Loucy (cell line): ENCODE measurements around the gene SAMD9.
A peak's percentile ranks its signal among the peaks of the same experiment; 100 is the strongest.

Experiments used
- H2AFZ ChIP-seq: fragments of 200-600 bp; sonication (generic); 2 replicates; pipeline ENCODE4 v1.6.0; 2016; ENCODE audit warnings: antibody characterized with exemption, mild to moderate bottlenecking, low read length, moderate library complexity
- H3F3A ChIP-seq: fragments of 200-600 bp; 2 replicates; pipeline ENCODE4 v1.6.0; 2016; ENCODE audit warnings: antibody characterized with exemption, low read depth, mild to moderate bottlenecking
- H3K27me3 ChIP-seq: fragments of 200-600 bp; sonication (generic); 2 replicates; pipeline ENCODE4 v1.6.1; 2014; ENCODE audit warnings: low read length, mild to moderate bottlenecking; ENCODE audit not compliant: insufficient read depth, poor library complexity, severe bottlenecking
- H3K36me3 ChIP-seq: fragments of 200-600 bp; sonication (generic); 2 replicates; pipeline ENCODE4 v1.6.1; 2016; ENCODE audit warnings: low read length; ENCODE audit not compliant: insufficient read depth
- H3K4me1 ChIP-seq: fragments of 200-600 bp; sonication (generic); 2 replicates; pipeline ENCODE4 v1.5.1; 2014; ENCODE audit warnings: low read length, mild to moderate bottlenecking; ENCODE audit not compliant: insufficient read depth, poor library complexity, severe bottlenecking
- H3K4me2 ChIP-seq: fragments of 200-600 bp; sonication (generic); 2 replicates; pipeline ENCODE4 v1.6.0; 2014; ENCODE audit warnings: antibody characterized with exemption, low read length, low read depth, mild to moderate bottlenecking; ENCODE audit not compliant: poor library complexity, severe bottlenecking
- H3K4me3 ChIP-seq: fragments of 200-600 bp; sonication (generic); 2 replicates; pipeline ENCODE4 v1.5.1; 2014; ENCODE audit warnings: low read length, mild to moderate bottlenecking, mixed read lengths; ENCODE audit not compliant: poor library complexity, severe bottlenecking
- H3K79me2 ChIP-seq: fragments of 200-600 bp; sonication (generic); 2 replicates; pipeline ENCODE4 v1.6.1; 2014; ENCODE audit warnings: low read length; ENCODE audit not compliant: insufficient read depth
- H3K9ac ChIP-seq: fragments of 200-600 bp; sonication (generic); 2 replicates; pipeline ENCODE4 v1.6.0; 2014; ENCODE audit warnings: mild to moderate bottlenecking, low read depth, low read length, moderate library complexity; ENCODE audit not compliant: poor library complexity, severe bottlenecking
- H3K9me2 ChIP-seq: fragments of 200-600 bp; sonication (generic); replicated peaks from 2 replicates; pipeline ENCODE4 v1.6.1; 2016; ENCODE audit warnings: low read depth, low read length, mixed read lengths
- H3K9me3 ChIP-seq: fragments of 200-600 bp; sonication (generic); 2 replicates; pipeline ENCODE4 v1.6.1; 2014; ENCODE audit warnings: mild to moderate bottlenecking, antibody characterized with exemption, low read length, low read depth; ENCODE audit not compliant: insufficient read depth
- H4K20me1 ChIP-seq: fragments of 200-600 bp; sonication (generic); 2 replicates; pipeline ENCODE4 v1.6.0; 2014; ENCODE audit warnings: antibody characterized with exemption, low read length, mild to moderate bottlenecking; ENCODE audit not compliant: insufficient read depth, poor library complexity, severe bottlenecking
- CTCF ChIP-seq: fragments of 200-600 bp; sonication (generic); conservative IDR thresholded peaks from 2 replicates; pipeline ENCODE4 v1.5.1; 2014; ENCODE audit warnings: mild to moderate bottlenecking, antibody characterized with exemption, low read length
- EZH2phosphoT487 ChIP-seq: fragments of 200-600 bp; IDR thresholded peaks from 2 replicates; pipeline ENCODE4 v1.6.1; 2018; ENCODE audit warnings: antibody characterized with exemption, mild to moderate bottlenecking, moderate library complexity, borderline replicate concordance

SAMD9 gene

GRCh38 chr7:93115796-93116195 lies 2.0 kb downstream of the SAMD9 start:
- H3K4me1 ChIP-seq: peaks cover 33% of the 10 kb centered on the region
- peak overlapping the region; percentile 90 for H3K4me2 ChIP-seq
- H4K20me1 ChIP-seq: no peaks in the 10 kb centered on the region
- H2AFZ ChIP-seq: no peak overlapping the region
- H3K79me2 ChIP-seq: peaks cover 22% of the 10 kb centered on the region
- TF ChIP-seq EZH2phosphoT487 (no peak), CTCF (no peak)
- no peaks in the 10 kb centered on the region for H3K36me3 ChIP-seq
- H3F3A ChIP-seq: no peaks in the 10 kb centered on the region
- H3K9me3 ChIP-seq: no peaks in the 10 kb centered on the region
- peak overlapping the region; percentile 70 for H3K9ac ChIP-seq
- no peaks in the 10 kb centered on the region for H3K9me2 ChIP-seq
- no peaks in the 10 kb centered on the region for H3K27me3 ChIP-seq
- H3K4me3 ChIP-seq: peak overlapping the region; percentile 83

GRCh38 chr7:93108003-93108402 lies 9.8 kb downstream of the SAMD9 start:
- Histone ChIP-seq H3K9me3 (peaks cover 10% of the 10 kb centered on the region; the same call in 1 of the 2 replicates), H3K27me3 (no peaks in the 10 kb centered on the region), H2AFZ (no peak overlapping the region), H3K9ac (no peak overlapping the region), H3K9me2 (no peaks in the 10 kb centered on the region), H3K4me3 (no peak overlapping the region), H4K20me1 (no peaks in the 10 kb centered on the region), H3K4me2 (no peak overlapping the region), H3K36me3 (peaks cover 37% of the 10 kb centered on the region), H3K4me1 (no peaks in the 10 kb centered on the region), H3F3A (no peaks in the 10 kb centered on the region), H3K79me2 (no peaks in the 10 kb centered on the region)
- no peak for TF ChIP-seq EZH2phosphoT487
- TF ChIP-seq CTCF: no peak

GRCh38 chr7:93097388-93097787 lies 20.4 kb downstream of the SAMD9 start:
- no peaks in the 10 kb centered on the region for H3K79me2 ChIP-seq
- no peaks in the 10 kb centered on the region for H3K9me2 ChIP-seq
- H2AFZ ChIP-seq: no peak overlapping the region
- H3K36me3 ChIP-seq: no peaks in the 10 kb centered on the region
- no peaks in the 10 kb centered on the region for H3F3A ChIP-seq
- H3K4me2 ChIP-seq: no peak overlapping the region
- no peak overlapping the region for H3K9ac ChIP-seq
- H3K9me3 ChIP-seq: peaks cover 2% of the 10 kb centered on the region; the same call in 1 of the 2 replicates
- H4K20me1 ChIP-seq: no peaks in the 10 kb centered on the region
- H3K4me1 ChIP-seq: no peaks in the 10 kb centered on the region
- no peak overlapping the region for H3K4me3 ChIP-seq
- TF ChIP-seq CTCF: no peak
- TF ChIP-seq EZH2phosphoT487: no peak
- no peaks in the 10 kb centered on the region for H3K27me3 ChIP-seq
